HepG2 (cell line): Measurements from ENCODE around the gene ZNF888. TPM values are rescaled to one million over a fixed set of nuclear protein-coding genes. Genes with fewer than 3 reads are reported as not detected.

Experiments used
- ATAC-seq: fragments of 200-7000 bp; cut with Tn5 transposase; 3 replicates; pipeline ENCODE4 v1.9.1; 2020; ENCODE audit warnings: mild to moderate bottlenecking, moderate library complexity
- BruUV-seq: library from RNA; stranded (reverse); fragments of 400-500 nt; replicated peaks from 2 replicates; lab custom pipeline; 2021; lab: Mats Ljungman, UMichigan
- CTCF ChIA-PET: fragments of 300-600 bp; formaldehyde crosslinking; extraction: SDS; loops from one replicate; lab custom pipeline; 2021; ENCODE audit warnings: low total read pairs, inconsistent platforms, low intra/inter-chr PET ratio; lab: Yijun Ruan, JAX
- POLR2A ChIA-PET: fragments of 350-600 bp; sonication (Branson Sonifier 250); formaldehyde crosslinking; loops from one replicate; lab custom pipeline; 2020; ENCODE audit warnings: antibody characterized with exemption, inconsistent platforms; lab: Yijun Ruan, JAX
- DNase-seq: peaks from one replicate; pipeline ENCODE4 v3.0.0-alpha.2; 2015; ENCODE audit warnings: low spot score
- FAIRE-seq: peaks from 3 replicates; lab custom pipeline; 2011; peaks lifted over from hg19 to GRCh38; lab: Jason Lieb, UNC
- H2AFZ ChIP-seq: one replicate; pipeline ENCODE4 v1.6.1; 2011; ENCODE audit warnings: low read length, inconsistent platforms
- H3K27ac ChIP-seq: fragments of 300-600 bp; 3 replicates; pipeline ENCODE4 v1.8.0; 2011; ENCODE audit warnings: mixed run types, mild to moderate bottlenecking, mixed read lengths, low read length, inconsistent platforms; ENCODE audit not compliant: insufficient read depth; ENCODE audit errors: extremely low read length
- H3K27me3 ChIP-seq, 2 experiments: fragments of 200-600 bp in 1 of 2; 2 replicates in 1 of 2; 3 replicates in 1 of 2; pipeline versions ENCODE4 v1.6.0 to v1.8.0; 2011; ENCODE audit warnings: low read length in 2 of 2, mild to moderate bottlenecking in 2 of 2, moderate library complexity in 2 of 2, inconsistent platforms in 1 of 2; ENCODE audit not compliant: insufficient read depth in 2 of 2, control insufficient read depth in 1 of 2
- H3K36me3 ChIP-seq, 2 experiments: fragments of 200-600 bp in 1 of 2; replicated peaks in 1 of 2; 2 replicates in 1 of 2; 3 replicates in 1 of 2; pipeline versions ENCODE4 v1.5.1 to v1.8.0; 2011; ENCODE audit warnings: low read length in 2 of 2, inconsistent platforms in 1 of 2; ENCODE audit not compliant: insufficient read depth in 2 of 2, control insufficient read depth in 1 of 2
- H3K4me1 ChIP-seq: 2 replicates; pipeline ENCODE4 v1.5.1; 2012; ENCODE audit warnings: low read length, inconsistent platforms; ENCODE audit not compliant: insufficient read depth
- H3K4me2 ChIP-seq: 2 replicates; pipeline ENCODE4 v1.6.0; 2011; ENCODE audit warnings: low read depth, low read length, inconsistent platforms
- H3K4me3 ChIP-seq, 3 experiments: fragments of 200-600 bp in 1 of 3; sonication (generic), shearing (Covaris generic) in 1 of 3; replicated peaks in 1 of 3; 2 replicates each; pipeline ENCODE4 v1.5.1; 2011 to 2016; ENCODE audit warnings: low read length in 3 of 3, inconsistent platforms in 2 of 3, low read depth in 2 of 3, mild to moderate bottlenecking in 2 of 3, control low read depth in 1 of 3, mixed read lengths in 1 of 3; ENCODE audit not compliant: insufficient read depth in 1 of 3
- H3K79me2 ChIP-seq: one replicate; pipeline ENCODE4 v1.6.1; 2011; ENCODE audit warnings: low read length, inconsistent platforms; ENCODE audit not compliant: insufficient read depth
- H3K9ac ChIP-seq: 2 replicates; pipeline ENCODE4 v1.6.0; 2011; ENCODE audit warnings: mild to moderate bottlenecking, low read depth, low read length, inconsistent platforms; ENCODE audit not compliant: insufficient read depth
- H3K9me3 ChIP-seq: 2 replicates; pipeline ENCODE4 v1.5.1; 2012; ENCODE audit warnings: mild to moderate bottlenecking, low read length
- H4K20me1 ChIP-seq: 2 replicates; pipeline ENCODE4 v1.6.0; 2011; ENCODE audit warnings: inconsistent platforms, mild to moderate bottlenecking, low read length, moderate library complexity; ENCODE audit not compliant: insufficient read depth
- ARNT2 ChIP-seq: sonication (generic); formaldehyde crosslinking; IDR thresholded peaks from 2 replicates; pipeline ENCODE4 v1.8.0; 2022; ENCODE audit warnings: mild to moderate bottlenecking, low read depth, missing genetic modification reagents, moderate library complexity
- FOXO4 ChIP-seq: sonication (generic); formaldehyde crosslinking; conservative IDR thresholded peaks from 2 replicates; pipeline ENCODE4 v1.8.1; 2023; ENCODE audit warnings: missing genetic modification reagents
- HDAC6 ChIP-seq: fragments of 200-600 bp; sonication (generic); IDR thresholded peaks from 2 replicates; pipeline ENCODE4 v1.7.0; 2017; ENCODE audit warnings: mild to moderate bottlenecking, antibody characterized with exemption, low read length, low read depth
- JUNB ChIP-seq: sonication (generic); formaldehyde crosslinking; IDR thresholded peaks from 2 replicates; pipeline ENCODE4 v1.8.0; 2022; ENCODE audit warnings: missing genetic modification reagents, mild to moderate bottlenecking, borderline replicate concordance
- TBP ChIP-seq: sonication (generic); formaldehyde crosslinking; IDR thresholded peaks from 2 replicates; pipeline ENCODE4 v1.5.0; 2020; ENCODE audit warnings: missing genetic modification reagents
- ZBTB44 ChIP-seq: sonication (generic); formaldehyde crosslinking; IDR thresholded peaks from 2 replicates; pipeline ENCODE4 v1.4.0; 2020; ENCODE audit warnings: missing genetic modification reagents
- ZNF674 ChIP-seq: sonication (generic); formaldehyde crosslinking; IDR thresholded peaks from 2 replicates; pipeline ENCODE4 v1.5.0; 2020; ENCODE audit warnings: low read depth, mild to moderate bottlenecking, missing genetic modification reagents
- ZNF747 ChIP-seq: sonication (generic); formaldehyde crosslinking; IDR thresholded peaks from 2 replicates; pipeline ENCODE4 v1.8.1; 2023; ENCODE audit warnings: missing genetic modification reagents, mild to moderate bottlenecking, borderline replicate concordance
- WGBS: methylation state at CpG from one replicate; pipeline ENCODE4 v1.1.6; 2017; ENCODE audit warnings: low lambda C conversion rate; 5-methylcytosine and 5-hydroxymethylcytosine counted together
- in situ Hi-C: cut with HindIII; loops from 2 replicates; pipeline ENCODE4 v1.10.0; 2017; ENCODE audit warnings: low pct_unique_long_range_greater_than_20kb; ENCODE audit not compliant: extremely low pct_ligation_motif_present
- intact Hi-C: fragments of 100-400 bp; cut with micrococcal nuclease; formaldehyde crosslinking; loops from one replicate; pipeline ENCODE4 v1.10.0; 2022; ENCODE audit not compliant: unreplicated experiment
- polyA plus RNA-seq, 8 experiments: library from polyadenylated mRNA; depleted of rRNA in 3 of 8; stranded (reverse) in 7 of 8; unstranded in 1 of 8; fragments of >200 nt; fragmentation: Illumina TruSeq in 4 of 8; extraction: Trizol in 4 of 8; gene quantifications; 2 replicates each; pipeline versions ENCODE4 v1.2.1 to v1.2.3, GENCODE V29; 2011 to 2016; ENCODE audit warnings: low read depth in 4 of 8, missing spikeins in 1 of 8, mixed read lengths in 1 of 8; ENCODE audit not compliant: insufficient read depth in 1 of 8
- total RNA-seq, 5 experiments: library from RNA; depleted of rRNA; stranded (reverse); fragments of >200 nt; fragmentation: Illumina TruSeq; extraction: Trizol; gene quantifications; 2 replicates each; pipeline ENCODE4 v1.2.3, GENCODE V29; 2016; ENCODE audit warnings: low read depth in 1 of 5

The ZNF888 gene
- total and polyA plus RNA-seq, 2 of the 13 experiments (the other 11 are each of a cell fraction or from before 2014, with no cell fraction given) = 1.7 to 7.6 TPM

GRCh38 chr19:52891336-52891735 lies 31.9 kb downstream of the ZNF888 start:
- H3K79me2 ChIP-seq = no peaks in the 10 kb centered on the region
- POLR2A ChIA-PET = no interaction called here
- H3K4me3 ChIP-seq = no peak overlapping the region
- no peaks in the 10 kb centered on the region for H3K36me3 ChIP-seq
- in situ Hi-C loops = no loop called here
- no peak overlapping the region for H3K9ac ChIP-seq
- no peak overlapping the region for H2AFZ ChIP-seq
- DNase-seq (no peak), FAIRE-seq (no peak)
- intact Hi-C loops = no loop called here
- BruUV-seq = no TSS peak
- H3K27me3 ChIP-seq = no peaks in the 10 kb centered on the region
- H3K27ac ChIP-seq = no peak overlapping the region
- WGBS = 21% methylated on average over 3 of the region's 4 CpGs
- H3K9me3 ChIP-seq = peaks cover 13% of the 10 kb centered on the region; the same call in 1 of the 2 replicates
- H3K4me2 ChIP-seq = no peak overlapping the region
- TF ChIP-seq ZNF747 = no peak
- no peak for TF ChIP-seq HDAC6
- no peak for TF ChIP-seq TBP (CRISPR knock-in tag)
- TF ChIP-seq ZNF674 (CRISPR knock-in tag) = no peak
- TF ChIP-seq, all 625 proteins: peak for 0
- no peaks in the 10 kb centered on the region for H4K20me1 ChIP-seq
- CTCF ChIA-PET = no interaction called here
- no peaks in the 10 kb centered on the region for H3K4me1 ChIP-seq
- no peak for ATAC-seq

GRCh38 chr19:52889931-52890330 lies 33.3 kb downstream of the ZNF888 start:
- ChIA-PET CTCF (no interaction called here), POLR2A (no interaction called here)
- intact Hi-C loops (no loop called here), in situ Hi-C loops (no loop called here)
- H2AFZ ChIP-seq = no peak overlapping the region
- no peak overlapping the region for H3K27ac ChIP-seq
- no peak for TF ChIP-seq FOXO4 (CRISPR knock-in tag)
- TF ChIP-seq JUNB (CRISPR knock-in tag) = no peak
- TF ChIP-seq ZBTB44 (CRISPR knock-in tag) = no peak
- TF ChIP-seq ARNT2 = no peak
- whole genome bisulfite sequencing = 26% methylated on average over 4 of the region's 4 CpGs
- H3K27me3 ChIP-seq = no peaks in the 10 kb centered on the region
- no TSS peak for BruUV-seq
- no peaks in the 10 kb centered on the region for H3K36me3 ChIP-seq
- FAIRE-seq (no peak), ATAC-seq (no peak), DNase-seq (no peak)
- no peak overlapping the region for H3K9ac ChIP-seq
- no peaks in the 10 kb centered on the region for H4K20me1 ChIP-seq
- H3K4me1 ChIP-seq = no peaks in the 10 kb centered on the region
- H3K4me2 ChIP-seq = no peak overlapping the region
- H3K9me3 ChIP-seq = peaks cover 5% of the 10 kb centered on the region; the same call in 1 of the 2 replicates
- H3K79me2 ChIP-seq = no peaks in the 10 kb centered on the region
- H3K4me3 ChIP-seq = no peak overlapping the region
